Ascending aorta (tissue), 1 donor: ENCODE results near the gene SERF1B. TPM values are rescaled to one million over a fixed set of nuclear protein-coding genes. Genes with fewer than 3 reads are reported as not detected.

Source experiments
- total RNA-seq: library from RNA; depleted of rRNA; stranded (reverse); fragments of >200 nt; gene quantifications from one replicate; pipeline ENCODE4 v1.1.0, GENCODE V29; 2016

SERF1B gene
- total RNA-seq, 1 donor from 2014 or later, result 13.6 TPM

Other genes starting within 250 kb of the SERF1B start
- 41.2 TPM for gene SMN2, start 24.4 kb downstream of the SERF1B start, total RNA-seq